GM18868 (cell line): ENCODE measurements around the gene GDPD3.
"Not testable (repeated sequence)": the region's sequence is repeated elsewhere in the genome, so short reads cannot be mapped to it uniquely, and the experiment has no call there.

ENCODE experiments used
- ATAC-seq: cut with Tn5 transposase; IDR thresholded peaks from one replicate; pipeline ENCODE4 v1.9.1; 2021; ENCODE audit warnings: mild to moderate bottlenecking, moderate library complexity; ENCODE audit not compliant: unreplicated experiment

The GDPD3 gene

GRCh38 chr16:30113031-30113710 is at the start of gene GDPD3:
GDPD3 (minus strand) TSS chr16:30113537; CDS start chr16:30113478, 59 bp downstream.
- ATAC-seq = no peak

DNA sequence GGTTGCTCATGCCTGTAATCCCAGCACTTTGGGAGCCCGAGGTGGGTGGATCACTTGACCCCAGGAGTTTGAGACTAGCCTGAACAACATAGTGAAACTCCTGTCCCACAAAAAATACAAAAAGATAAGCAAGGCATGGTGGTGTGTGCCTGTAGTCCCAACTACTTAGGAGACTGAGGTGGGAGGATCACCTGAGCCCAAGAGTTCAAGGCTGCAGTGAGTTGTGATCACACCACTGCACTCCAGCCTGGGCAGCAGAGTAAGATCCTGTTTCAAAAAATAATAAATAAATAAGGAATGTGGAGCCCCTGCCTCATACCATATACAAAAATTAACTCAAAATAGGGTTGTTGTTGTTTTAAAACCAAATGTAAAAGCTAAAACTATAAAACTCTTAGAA is 43.9 kb upstream of the GDPD3 start:
- ATAC-seq = no peak

DNA sequence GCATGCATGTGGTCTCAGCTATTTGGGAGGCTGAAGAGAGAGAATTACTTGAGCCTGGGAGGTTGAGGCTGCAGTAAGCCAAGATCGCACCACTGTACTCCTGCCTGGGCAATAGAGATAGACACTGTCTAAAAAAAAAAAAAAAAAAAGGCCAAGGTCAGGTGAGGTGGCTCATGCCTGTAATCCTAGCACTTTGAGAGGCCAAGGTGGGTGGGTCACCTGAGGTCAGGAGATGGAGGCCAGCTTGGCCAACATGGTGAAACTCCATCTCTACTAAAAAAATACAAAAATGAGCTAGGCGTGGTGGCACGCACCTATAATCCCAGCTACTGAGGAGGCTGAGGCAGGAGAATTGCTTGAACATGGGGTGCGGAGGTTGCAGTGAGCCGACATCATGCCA is 41.9 kb upstream of the GDPD3 start:
- ATAC-seq = no peak

GRCh38 chr16:30152517-30152916 is 39.2 kb upstream of the GDPD3 start:
- ATAC-seq = no peak

- ATAC-seq = no peak
These were observed 37.8 kb upstream of the GDPD3 start for GRCh38 chr16:30151091-30151490.

- no peak for ATAC-seq
These were observed 36.1 kb upstream of the GDPD3 start for GRCh38 chr16:30149250-30149930.

- ATAC-seq = no peak
These were observed 34.6 kb upstream of the GDPD3 start for GRCh38 chr16:30147843-30148510.

GRCh38 chr16:30145657-30146056 is 32.3 kb upstream of the GDPD3 start:
- no peak for ATAC-seq

- no peak for ATAC-seq
These were observed 31.6 kb upstream of the GDPD3 start for GRCh38 chr16:30144917-30145316.

GRCh38 chr16:30144017-30144416 is 30.7 kb upstream of the GDPD3 start:
- no peak for ATAC-seq

DNA sequence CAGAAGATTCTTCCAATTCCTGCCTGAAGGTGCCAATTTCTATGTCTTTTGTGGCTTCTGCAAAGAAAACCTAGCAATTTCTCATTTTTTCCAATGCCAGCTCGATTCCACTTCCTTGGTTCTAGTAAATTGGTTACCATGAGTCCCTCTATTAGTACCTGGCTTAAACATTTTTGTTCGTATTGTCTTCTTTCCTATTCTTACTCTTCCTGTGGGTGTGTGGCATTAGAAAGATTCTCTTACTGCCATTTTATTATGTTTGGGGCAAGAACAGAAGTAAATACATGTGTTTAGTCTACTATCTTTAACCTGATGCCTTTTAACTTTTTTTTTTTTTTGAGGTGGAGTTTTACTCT is 30.0 kb upstream of the GDPD3 start:
- no peak for ATAC-seq

- ATAC-seq = no peak
These were observed 29.5 kb upstream of the GDPD3 start for GRCh38 chr16:30142672-30143346.

DNA sequence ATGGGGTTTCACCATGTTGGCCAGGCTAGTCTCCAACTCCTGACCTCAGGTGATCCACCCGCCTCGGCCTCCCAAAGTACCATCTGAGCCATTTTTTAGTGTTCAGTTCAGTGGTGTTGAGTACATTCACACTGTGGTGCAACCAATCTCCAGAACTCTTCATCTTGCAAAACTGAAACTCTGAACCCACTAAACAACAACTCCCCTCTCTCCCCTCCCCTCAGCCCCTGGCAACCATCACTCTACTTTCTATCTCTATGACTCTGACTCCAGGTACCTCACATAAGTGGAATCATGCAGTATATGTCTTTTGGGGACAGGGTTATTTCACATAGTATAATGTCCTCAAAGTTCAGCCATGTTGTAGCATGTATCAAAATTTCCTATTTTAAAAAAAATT is 28.4 kb upstream of the GDPD3 start:
- no peak for ATAC-seq

DNA sequence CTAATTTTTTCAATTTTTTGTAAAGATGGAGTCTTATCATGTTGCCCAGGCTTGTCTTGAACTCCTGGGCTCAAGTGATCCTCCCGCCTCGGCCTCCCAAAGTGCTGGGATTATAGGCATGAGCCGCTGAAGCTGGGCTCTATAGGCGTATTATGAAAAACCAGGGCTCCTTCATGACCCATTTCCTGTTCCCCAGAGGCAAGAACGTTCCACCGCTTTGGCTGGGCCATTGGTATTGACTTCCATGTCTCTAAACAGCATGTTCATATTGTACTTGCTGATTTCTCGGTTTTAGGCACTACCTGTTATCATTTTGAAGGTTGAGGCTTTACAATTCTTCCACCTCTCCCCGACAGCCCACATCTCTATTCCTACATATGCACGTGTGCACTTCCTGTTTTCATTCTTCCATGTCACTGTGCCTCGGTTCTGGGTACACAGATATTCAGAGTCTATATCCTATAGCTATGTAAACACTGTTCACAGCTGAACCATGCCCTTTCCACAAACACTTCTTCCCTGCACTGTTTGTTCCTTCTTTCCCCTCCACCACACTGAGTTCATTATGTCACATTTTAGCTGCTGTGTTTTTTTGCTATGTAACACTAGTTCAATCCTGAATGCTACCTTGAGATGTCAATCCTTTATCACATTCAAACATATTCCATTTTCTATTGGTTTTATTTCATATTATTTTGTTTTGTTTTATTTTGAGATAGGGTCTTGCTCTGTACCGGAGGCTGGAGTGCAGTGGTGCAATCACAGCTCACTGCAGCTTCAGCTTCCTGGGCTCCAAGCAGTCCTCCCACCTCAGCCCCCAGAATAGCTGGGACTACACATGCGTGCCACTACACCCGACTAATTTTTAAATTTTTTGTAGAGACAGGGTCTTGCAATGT is 26.5 kb upstream of the GDPD3 start:
- no peak for ATAC-seq

DNA sequence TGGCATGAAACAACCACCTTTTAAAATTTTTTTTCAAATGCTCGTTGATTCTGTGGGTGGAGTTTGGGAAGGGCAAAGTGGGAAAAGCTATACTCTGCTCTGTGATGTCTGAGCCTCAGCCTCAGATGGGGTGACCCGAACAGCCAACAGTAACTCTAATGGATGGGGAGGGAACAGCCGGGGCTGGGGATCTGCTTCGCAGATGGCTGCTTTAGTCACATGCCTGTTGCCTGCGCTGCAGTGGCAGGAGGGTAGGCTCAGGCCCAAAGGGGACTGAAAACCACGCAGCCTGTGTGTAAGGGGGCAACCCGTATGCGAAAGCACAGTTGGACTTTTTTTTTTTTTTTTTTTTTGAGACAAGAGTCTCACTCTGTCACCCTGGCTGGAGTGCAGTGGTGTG is 24.6 kb upstream of the GDPD3 start:
- no peak for ATAC-seq

- no peak for ATAC-seq
These were observed 23.8 kb upstream of the GDPD3 start for GRCh38 chr16:30136971-30137605.

- no peak for ATAC-seq
These were observed 19.3 kb upstream of the GDPD3 start for GRCh38 chr16:30132591-30132990.

- no peak for ATAC-seq
These were observed 18.6 kb upstream of the GDPD3 start for GRCh38 chr16:30131869-30132475.

GRCh38 chr16:30127993-30128392 is 14.7 kb upstream of the GDPD3 start:
- no peak for ATAC-seq

DNA sequence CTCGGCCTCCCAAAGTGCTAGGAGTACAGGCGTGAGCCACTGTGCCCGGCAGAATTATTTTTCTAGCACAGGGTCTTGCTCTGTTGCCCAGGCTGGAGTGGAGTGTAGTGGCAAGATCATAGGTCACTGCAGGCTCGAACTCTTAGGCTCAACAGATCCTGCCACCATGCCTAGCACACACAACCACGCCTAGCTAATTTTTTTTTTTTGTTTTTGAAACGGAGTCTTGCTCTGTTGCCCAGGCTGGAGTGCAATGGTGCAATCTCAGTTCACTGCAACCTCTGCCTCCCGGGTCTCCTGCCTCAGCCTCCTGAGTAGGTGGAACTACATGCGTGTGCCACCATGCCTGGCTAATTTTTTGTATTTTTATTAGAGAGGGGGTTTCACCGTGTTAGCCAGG is 12.4 kb upstream of the GDPD3 start:
- not testable (repeated sequence) for ATAC-seq
